T-helper 17 cell (primary cell): ENCODE data around the gene SH2D6. TPM values are rescaled to one million over a fixed set of nuclear protein-coding genes. Genes with fewer than 3 reads are reported as not detected.

Experiments
- ATAC-seq: fragments of 150-1000 bp; cut with Tn5 transposase; 2 replicates; pipeline ENCODE4 v1.10.0; 2021; ENCODE audit warnings: mild to moderate bottlenecking, moderate library complexity
- DNase-seq, 3 donors: peaks; one replicate each; pipeline versions ENCODE4 v3.0.0 to v3.0.0-alpha.2; 2020 to 2021
- H3K9me3 ChIP-seq: one replicate; pipeline ENCODE4 v1.7.0; 2013; ENCODE audit warnings: low read length, mild to moderate bottlenecking; ENCODE audit not compliant: control insufficient read depth, poor library complexity, severe bottlenecking
- H3K27ac Mint-ChIP-seq: one replicate; pipeline ENCODE4 v1.8.0; 2022; ENCODE audit warnings: mild to moderate bottlenecking, moderate library complexity, mixed read lengths
- H3K27me3 Mint-ChIP-seq: one replicate; pipeline ENCODE4 v1.8.0; 2022; ENCODE audit warnings: mixed read lengths
- H3K36me3 Mint-ChIP-seq: one replicate; pipeline ENCODE4 v1.8.0; 2022; ENCODE audit warnings: low read depth, mixed read lengths
- H3K4me1 Mint-ChIP-seq: one replicate; pipeline ENCODE4 v1.8.0; 2022; ENCODE audit warnings: mild to moderate bottlenecking, mixed read lengths
- H3K4me3 Mint-ChIP-seq: one replicate; pipeline ENCODE4 v1.8.0; 2022; ENCODE audit warnings: mild to moderate bottlenecking, moderate library complexity, mixed read lengths
- total RNA-seq, 4 donors: library from RNA in 2 of 4; stranded (reverse) in 2 of 4; gene quantifications; one replicate each; pipeline ENCODE4 v1.2.3 and lab custom pipeline; 2022 to 2026

The SH2D6 gene
- total RNA-seq, 2 donors from 2014 or later = 0.26 to 0.40 TPM

GRCh38 chr2:85390941-85391669, 27.4 kb upstream of the SH2D6 start:
- no peaks in the 10 kb centered on the region for H3K9me3 ChIP-seq
- H3K27me3 Mint-ChIP-seq = no peaks in the 10 kb centered on the region
- peak overlapping the region; percentile 81 for H3K27ac Mint-ChIP-seq
- DNase-seq (peak; percentile 39 to 72 (median 52)), ATAC-seq (peak; percentile 70)
- peaks cover 8% of the 10 kb centered on the region for H3K4me1 Mint-ChIP-seq
- H3K36me3 Mint-ChIP-seq = peaks cover 2% of the 10 kb centered on the region
- H3K4me3 Mint-ChIP-seq = peak overlapping the region; percentile 25

- H3K9me3 ChIP-seq = no peaks in the 10 kb centered on the region
- no peak for DNase-seq
- peak overlapping the region; percentile 24 for H3K27ac Mint-ChIP-seq
- H3K36me3 Mint-ChIP-seq = peaks cover 5% of the 10 kb centered on the region
- H3K4me3 Mint-ChIP-seq = no peak overlapping the region
- ATAC-seq = no peak
- H3K4me1 Mint-ChIP-seq = peaks cover 8% of the 10 kb centered on the region
- H3K27me3 Mint-ChIP-seq = no peaks in the 10 kb centered on the region
Measured at GRCh38 chr2:85393836-85394235, 24.7 kb upstream of the SH2D6 start.

- peak overlapping the region; percentile 43 for H3K27ac Mint-ChIP-seq
- H3K4me3 Mint-ChIP-seq = no peak overlapping the region
Measured at GRCh38 chr2:85394261-85394681, 24.2 kb upstream of the SH2D6 start.

GRCh38 chr2:85394976-85395375, 23.5 kb upstream of the SH2D6 start:
- Mint-ChIP-seq H3K4me3 (no peak overlapping the region), H3K4me1 (peaks cover 10% of the 10 kb centered on the region), H3K27ac (peak overlapping the region; percentile 43), H3K27me3 (no peaks in the 10 kb centered on the region), H3K36me3 (peaks cover 5% of the 10 kb centered on the region)
- DNase-seq = no peak
- ATAC-seq = no peak
- H3K9me3 ChIP-seq = no peaks in the 10 kb centered on the region

More at GRCh38 chr2:85394261-85394681, 24.2 kb upstream of the SH2D6 start:
- DNase-seq = no peak
- Mint-ChIP-seq H3K27me3 (no peaks in the 10 kb centered on the region), H3K4me1 (peaks cover 10% of the 10 kb centered on the region), H3K36me3 (peaks cover 5% of the 10 kb centered on the region)
- no peaks in the 10 kb centered on the region for H3K9me3 ChIP-seq
- ATAC-seq = no peak

- no peak overlapping the region for H3K27ac Mint-ChIP-seq
- peaks cover 8% of the 10 kb centered on the region for H3K4me1 Mint-ChIP-seq
- H3K36me3 Mint-ChIP-seq = peaks cover 8% of the 10 kb centered on the region
- H3K4me3 Mint-ChIP-seq = no peak overlapping the region
- no peak for ATAC-seq
- H3K27me3 Mint-ChIP-seq = no peaks in the 10 kb centered on the region
- no peaks in the 10 kb centered on the region for H3K9me3 ChIP-seq
- DNase-seq = no peak
Measured at GRCh38 chr2:85395912-85396475, 22.5 kb upstream of the SH2D6 start.

GRCh38 chr2:85396531-85397470, 21.7 kb upstream of the SH2D6 start:
- H3K27me3 Mint-ChIP-seq = no peaks in the 10 kb centered on the region
- no peak overlapping the region for H3K4me3 Mint-ChIP-seq
- ATAC-seq = no peak
- peaks cover 8% of the 10 kb centered on the region for H3K36me3 Mint-ChIP-seq
- peaks cover 5% of the 10 kb centered on the region for H3K4me1 Mint-ChIP-seq
- H3K27ac Mint-ChIP-seq = peak overlapping the region; percentile 49
- no peak for DNase-seq
- no peaks in the 10 kb centered on the region for H3K9me3 ChIP-seq

GRCh38 chr2:85397925-85398331, 20.6 kb upstream of the SH2D6 start:
- H3K9me3 ChIP-seq = no peaks in the 10 kb centered on the region
- Mint-ChIP-seq H3K4me3 (no peak overlapping the region), H3K27ac (peak overlapping the region; percentile 49), H3K27me3 (no peaks in the 10 kb centered on the region), H3K36me3 (peaks cover 8% of the 10 kb centered on the region), H3K4me1 (peaks cover 5% of the 10 kb centered on the region)
- DNase-seq = no peak
- ATAC-seq = no peak

GRCh38 chr2:85398426-85399182, 19.9 kb upstream of the SH2D6 start:
- Mint-ChIP-seq H3K27ac (no peak overlapping the region), H3K27me3 (no peaks in the 10 kb centered on the region), H3K36me3 (peaks cover 8% of the 10 kb centered on the region), H3K4me3 (no peak overlapping the region), H3K4me1 (peaks cover 5% of the 10 kb centered on the region)
- ATAC-seq (no peak), DNase-seq (no peak)
- H3K9me3 ChIP-seq = no peaks in the 10 kb centered on the region

GRCh38 chr2:85399183-85399455, 19.4 kb upstream of the SH2D6 start:
- no peaks in the 10 kb centered on the region for H3K9me3 ChIP-seq
- peaks cover 8% of the 10 kb centered on the region for H3K36me3 Mint-ChIP-seq
- ATAC-seq (no peak), DNase-seq (no peak)
- no peaks in the 10 kb centered on the region for H3K27me3 Mint-ChIP-seq
- H3K27ac Mint-ChIP-seq = no peak overlapping the region
- H3K4me3 Mint-ChIP-seq = no peak overlapping the region
- peaks cover 5% of the 10 kb centered on the region for H3K4me1 Mint-ChIP-seq

GRCh38 chr2:85400023-85400422, 18.5 kb upstream of the SH2D6 start:
- no peaks in the 10 kb centered on the region for H3K9me3 ChIP-seq
- no peak overlapping the region for H3K27ac Mint-ChIP-seq
- H3K4me1 Mint-ChIP-seq = peaks cover 7% of the 10 kb centered on the region
- DNase-seq (no peak), ATAC-seq (no peak)
- H3K4me3 Mint-ChIP-seq = no peak overlapping the region
- H3K27me3 Mint-ChIP-seq = no peaks in the 10 kb centered on the region
- peaks cover 8% of the 10 kb centered on the region for H3K36me3 Mint-ChIP-seq

GRCh38 chr2:85400541-85401463, 17.7 kb upstream of the SH2D6 start:
- ATAC-seq = no peak
- Mint-ChIP-seq H3K27me3 (no peaks in the 10 kb centered on the region), H3K4me3 (no peak overlapping the region), H3K27ac (peak overlapping the region; percentile 34), H3K36me3 (peaks cover 8% of the 10 kb centered on the region), H3K4me1 (peaks cover 14% of the 10 kb centered on the region)
- DNase-seq = no peak
- no peaks in the 10 kb centered on the region for H3K9me3 ChIP-seq

- Mint-ChIP-seq H3K36me3 (peaks cover 7% of the 10 kb centered on the region), H3K27me3 (no peaks in the 10 kb centered on the region), H3K4me1 (peaks cover 17% of the 10 kb centered on the region), H3K4me3 (no peak overlapping the region), H3K27ac (no peak overlapping the region)
- DNase-seq (no peak), ATAC-seq (no peak)
- no peaks in the 10 kb centered on the region for H3K9me3 ChIP-seq
Measured at GRCh38 chr2:85401464-85401805, 17.1 kb upstream of the SH2D6 start.
